IMR-90 (cell line): ENCODE results near the gene PPP1R14B. TPM values are rescaled to one million over a fixed set of nuclear protein-coding genes. Genes with fewer than 3 reads are reported as not detected.

Experiments
- ATAC-seq: fragments of 200-7000 bp; cut with Tn5 transposase; 2 replicates; pipeline ENCODE4 v1.9.1; 2020; ENCODE audit warnings: low read depth, mild to moderate bottlenecking, moderate library complexity
- BruUV-seq: library from RNA; stranded (reverse); fragments of 400-500 nt; replicated peaks from 2 replicates; lab custom pipeline; 2021; lab: Mats Ljungman, UMichigan
- CTCF ChIA-PET: fragments of 300-600 bp; formaldehyde crosslinking; extraction: SDS; loops from one replicate; lab custom pipeline; 2021; ENCODE audit warnings: antibody characterized with exemption; lab: Yijun Ruan, JAX
- POLR2A ChIA-PET: fragments of 300-600 bp; sonication (Branson Sonifier 250); formaldehyde crosslinking; loops from one replicate; lab custom pipeline; 2022; ENCODE audit warnings: antibody characterized with exemption; ENCODE audit not compliant: unreplicated experiment; lab: Charles Lee
- DNase-seq: peaks from one replicate; pipeline ENCODE4 v3.0.0; 2013
- H2AFZ ChIP-seq: replicated peaks from 2 replicates; pipeline ENCODE3; 2013; ENCODE audit warnings: low read length, mild to moderate bottlenecking; ENCODE audit not compliant: poor library complexity
- H2AK5ac ChIP-seq: 2 replicates; pipeline ENCODE4 v1.6.1; 2013; ENCODE audit warnings: low read depth, low read length, inconsistent platforms
- H2AK9ac ChIP-seq: replicated peaks from 2 replicates; pipeline ENCODE3; 2013; ENCODE audit warnings: mild to moderate bottlenecking, low read depth, low read length, moderate library complexity; ENCODE audit not compliant: poor library complexity
- H2BK120ac ChIP-seq: 2 replicates; pipeline ENCODE4 v1.6.1; 2013; ENCODE audit warnings: low read depth, low read length, inconsistent platforms
- H2BK15ac ChIP-seq: 3 replicates; pipeline ENCODE4 v1.6.1; 2013; ENCODE audit warnings: low read depth, low read length, inconsistent platforms
- H2BK20ac ChIP-seq: 2 replicates; pipeline ENCODE4 v1.6.1; 2013; ENCODE audit warnings: low read depth, mild to moderate bottlenecking, inconsistent platforms, low read length, moderate library complexity
- H2BK5ac ChIP-seq: 2 replicates; pipeline ENCODE4 v1.6.1; 2013; ENCODE audit warnings: mild to moderate bottlenecking, low read depth, low read length, inconsistent platforms; ENCODE audit not compliant: poor library complexity, severe bottlenecking
- H3K14ac ChIP-seq: replicated peaks from 2 replicates; pipeline ENCODE4 v1.6.1; 2013; ENCODE audit warnings: low read depth, low read length, inconsistent platforms
- H3K18ac ChIP-seq: 2 replicates; pipeline ENCODE4 v1.6.1; 2013; ENCODE audit warnings: low read depth, low read length, control low read depth
- H3K23ac ChIP-seq: 2 replicates; pipeline ENCODE4 v1.6.1; 2013; ENCODE audit warnings: low read depth, low read length, inconsistent platforms
- H3K27ac ChIP-seq: 2 replicates; pipeline ENCODE4 v1.5.1; 2013; ENCODE audit warnings: mild to moderate bottlenecking, control low read depth, low read length; ENCODE audit not compliant: insufficient read depth
- H3K27me3 ChIP-seq: 2 replicates; pipeline ENCODE4 v1.6.1; 2013; ENCODE audit warnings: low read length; ENCODE audit not compliant: control insufficient read depth, insufficient read depth
- H3K36me3 ChIP-seq: 2 replicates; pipeline ENCODE4 v1.6.1; 2013; ENCODE audit warnings: low read length, mixed read lengths; ENCODE audit not compliant: control insufficient read depth, insufficient read depth
- H3K4ac ChIP-seq: 2 replicates; pipeline ENCODE4 v1.6.1; 2013; ENCODE audit warnings: low read depth, low read length, inconsistent platforms
- H3K4me1 ChIP-seq: 2 replicates; pipeline ENCODE4 v1.6.1; 2013; ENCODE audit warnings: low read length, mixed read lengths; ENCODE audit not compliant: control insufficient read depth, insufficient read depth
- H3K4me2 ChIP-seq: 2 replicates; pipeline ENCODE4 v1.6.1; 2013; ENCODE audit warnings: low read depth, mild to moderate bottlenecking, control low read depth, low read length, moderate library complexity
- H3K4me3 ChIP-seq: 2 replicates; pipeline ENCODE4 v1.5.1; 2013; ENCODE audit warnings: low read depth, mild to moderate bottlenecking, control low read depth, low read length, moderate library complexity; ENCODE audit not compliant: insufficient read depth
- H3K56ac ChIP-seq: 2 replicates; pipeline ENCODE4 v1.6.1; 2013; ENCODE audit warnings: low read length, inconsistent platforms; ENCODE audit not compliant: insufficient read depth; ENCODE audit errors: extremely low read depth
- H3K79me1 ChIP-seq, 2 experiments: 2 replicates each; pipeline ENCODE4 v1.6.1; 2013; ENCODE audit warnings: low read length in 2 of 2, inconsistent platforms in 1 of 2, low read depth in 1 of 2
- H3K9ac ChIP-seq: 2 replicates; pipeline ENCODE4 v1.6.1; 2013; ENCODE audit warnings: low read depth, low read length, control low read depth
- H3K9me1 ChIP-seq: 2 replicates; pipeline ENCODE4 v1.6.1; 2013; ENCODE audit warnings: low read length, inconsistent platforms; ENCODE audit not compliant: insufficient read depth
- H3K9me3 ChIP-seq: 2 replicates; pipeline ENCODE4 v1.6.1; 2013; ENCODE audit warnings: low read length; ENCODE audit not compliant: control insufficient read depth, insufficient read depth
- H4K20me1 ChIP-seq: 2 replicates; pipeline ENCODE4 v1.6.1; 2013; ENCODE audit warnings: low read length, inconsistent platforms; ENCODE audit not compliant: insufficient read depth
- H4K5ac ChIP-seq: 2 replicates; pipeline ENCODE4 v1.6.1; 2013; ENCODE audit warnings: mild to moderate bottlenecking, low read depth, low read length, control low read depth
- H4K8ac ChIP-seq, 2 experiments: 2 replicates each; pipeline ENCODE4 v1.6.1; 2013; ENCODE audit warnings: low read depth in 2 of 2, low read length in 2 of 2, control low read depth in 1 of 2, inconsistent platforms in 1 of 2
- H4K91ac ChIP-seq: 2 replicates; pipeline ENCODE4 v1.6.1; 2013; ENCODE audit warnings: low read depth, low read length, inconsistent platforms; ENCODE audit not compliant: insufficient read depth
- CHD1 ChIP-seq: IDR thresholded peaks from 2 replicates; pipeline ENCODE4 v1.6.1; 2012; ENCODE audit warnings: low read depth, low read length, improper control_type of control experiment
- POLR2A ChIP-seq: IDR thresholded peaks from 2 replicates; pipeline ENCODE4 v1.6.1; 2012; ENCODE audit warnings: mild to moderate bottlenecking, low read depth, low read length
- RFX5 ChIP-seq: IDR thresholded peaks from 2 replicates; pipeline ENCODE4 v1.8.0; 2012; ENCODE audit warnings: low read depth, mild to moderate bottlenecking, low read length, moderate library complexity
- WGBS, 2 experiments: methylation state at CpG; one replicate each; pipeline versions ENCODE4 v1.1.5 to v1.1.7; 2013; ENCODE audit warnings: missing lambda C conversion rate in 2 of 2; ENCODE audit not compliant: insufficient read length in 1 of 2; ENCODE audit errors: extremely low coverage in 2 of 2; 5-methylcytosine and 5-hydroxymethylcytosine counted together
- dilution Hi-C: fragments of 300-500 bp; cut with HindIII; formaldehyde crosslinking; loops from one replicate; pipeline ENCODE4 v1.14.3; 2018; ENCODE audit warnings: low sequenced_read_pairs; ENCODE audit not compliant: unreplicated experiment
- in situ Hi-C: fragments of 300-500 bp; cut with MboI; formaldehyde crosslinking; loops from 3 replicates; pipeline ENCODE4 v1.14.3; 2019; ENCODE audit warnings: low sequenced_read_pairs, inconsistent platforms, mixed read lengths
- intact Hi-C: fragments of 100-400 bp; cut with micrococcal nuclease; formaldehyde crosslinking; loops from 2 replicates; pipeline ENCODE4 v1.10.0; 2022
- polyA plus RNA-seq, 3 experiments: library from polyadenylated mRNA; depleted of rRNA; stranded (reverse); fragments of >200 nt; gene quantifications; 2 replicates each; pipeline ENCODE4 v1.2.3, GENCODE V29; 2012; ENCODE audit warnings: low replicate concordance in 1 of 3
- total RNA-seq: library from RNA; depleted of rRNA; stranded (reverse); fragments of >200 nt; gene quantifications from 2 replicates; pipeline ENCODE4 v1.2.3, GENCODE V29; 2012
- TF ChIP-seq, protein P1 (sequence below): fragments of 150-350 bp; IDR thresholded peaks from 2 replicates; pipeline ENCODE4 v1.6.1; 2017; ENCODE audit warnings: mild to moderate bottlenecking, antibody characterized with exemption, low read length, low read depth

The PPP1R14B gene
- total and polyA plus RNA-seq, 2 of the 4 experiments (the other 2 are of a cell fraction): 176 to 257 TPM

DNA sequence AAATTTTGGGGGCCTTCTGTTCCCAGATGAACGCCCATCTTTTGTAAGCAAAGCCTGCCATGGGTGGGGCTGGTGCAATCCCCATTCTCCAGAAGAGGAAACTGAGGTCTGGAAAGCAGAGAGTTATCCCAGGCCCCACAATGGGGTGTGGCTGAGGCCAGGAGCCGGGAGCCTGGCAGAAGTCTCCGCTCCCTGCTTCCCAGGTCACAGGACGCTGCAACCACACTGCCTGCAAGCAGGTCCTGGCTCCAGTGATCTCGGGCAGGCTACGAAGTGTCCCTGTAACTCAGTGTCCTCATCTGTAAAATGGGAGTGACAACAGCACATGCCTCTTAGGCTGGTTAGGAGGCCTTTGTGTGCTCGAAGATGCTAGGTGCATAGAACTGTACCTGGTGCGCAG, 6.3 kb upstream of the PPP1R14B start:
- peaks cover 5% of the 10 kb centered on the region; the same call in 1 of the 2 replicates for H4K20me1 ChIP-seq
- H2BK120ac ChIP-seq: no peak overlapping the region
- H3K23ac ChIP-seq: no peak overlapping the region
- TF ChIP-seq POLR2A: no peak
- TF ChIP-seq, protein P1, sequence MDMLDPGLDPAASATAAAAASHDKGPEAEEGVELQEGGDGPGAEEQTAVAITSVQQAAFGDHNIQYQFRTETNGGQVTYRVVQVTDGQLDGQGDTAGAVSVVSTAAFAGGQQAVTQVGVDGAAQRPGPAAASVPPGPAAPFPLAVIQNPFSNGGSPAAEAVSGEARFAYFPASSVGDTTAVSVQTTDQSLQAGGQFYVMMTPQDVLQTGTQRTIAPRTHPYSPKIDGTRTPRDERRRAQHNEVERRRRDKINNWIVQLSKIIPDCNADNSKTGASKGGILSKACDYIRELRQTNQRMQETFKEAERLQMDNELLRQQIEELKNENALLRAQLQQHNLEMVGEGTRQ: no peak
- no peak for TF ChIP-seq RFX5
- no peak for TF ChIP-seq CHD1
- no peak overlapping the region for H3K27ac ChIP-seq
- in situ Hi-C loops (no loop called here), intact Hi-C loops (no loop called here), dilution Hi-C loops (no loop called here)
- H3K14ac ChIP-seq: no peak overlapping the region
- peaks cover 20% of the 10 kb centered on the region for H3K36me3 ChIP-seq
- peak overlapping the region; percentile 68 for H2AK9ac ChIP-seq
- 0 out of 2 replicates have a peak overlapping the region, but pooled peaks have one; percentile 2 for H3K9ac ChIP-seq
- no peak overlapping the region for H4K91ac ChIP-seq
- H3K4me3 ChIP-seq: no peak overlapping the region; the same call in 1 of the 2 replicates
- H3K9me1 ChIP-seq: no peaks in the 10 kb centered on the region
- ATAC-seq (no peak), DNase-seq (no peak)
- peak overlapping the region; percentile 43 for H3K4me2 ChIP-seq
- 82% methylated on average over 5 of the region's 8 CpGs; no CpG with 5 or more reads in 1 of the 2 experiments for WGBS, 2 experiments
- no peaks in the 10 kb centered on the region for H3K9me3 ChIP-seq
- no TSS peak for BruUV-seq
- no peak overlapping the region for H2BK5ac ChIP-seq
- H3K4ac ChIP-seq: 0 out of 2 replicates have a peak overlapping the region, but pooled peaks have one; percentile 4
- no peak overlapping the region for H2BK20ac ChIP-seq
- H3K56ac ChIP-seq: no peak overlapping the region
- H4K8ac ChIP-seq: no peak overlapping the region
- no peak overlapping the region for H2AFZ ChIP-seq
- H3K79me1 ChIP-seq: peaks cover 8 to 59% of the 10 kb centered on the region in 2 experiments
- H3K18ac ChIP-seq: no peak overlapping the region
- ChIA-PET POLR2A (interaction anchor here (0.7 kb wide), 1 partner anchor 11 kb away, joined by 3 read pairs; no protein-coding TSS in a partner anchor), CTCF (interaction anchor here (1.4 kb wide), 1 partner anchor 52 kb away, joined by 4 read pairs; no protein-coding TSS in a partner anchor)
- H2AK5ac ChIP-seq: peak overlapping the region; percentile 47; the same call in 1 of the 2 replicates
- H3K27me3 ChIP-seq: no peaks in the 10 kb centered on the region
- peaks cover 10% of the 10 kb centered on the region for H3K4me1 ChIP-seq
- H2BK15ac ChIP-seq: no peak overlapping the region
- H4K5ac ChIP-seq: no peak overlapping the region
